ENCODE results near the gene OR7A10. TPM values are rescaled to one million over a fixed set of nuclear protein-coding genes. Genes with fewer than 3 reads are reported as not detected.

The OR7A10 gene
- total RNA-seq, 1 donor: not detected

DNA sequence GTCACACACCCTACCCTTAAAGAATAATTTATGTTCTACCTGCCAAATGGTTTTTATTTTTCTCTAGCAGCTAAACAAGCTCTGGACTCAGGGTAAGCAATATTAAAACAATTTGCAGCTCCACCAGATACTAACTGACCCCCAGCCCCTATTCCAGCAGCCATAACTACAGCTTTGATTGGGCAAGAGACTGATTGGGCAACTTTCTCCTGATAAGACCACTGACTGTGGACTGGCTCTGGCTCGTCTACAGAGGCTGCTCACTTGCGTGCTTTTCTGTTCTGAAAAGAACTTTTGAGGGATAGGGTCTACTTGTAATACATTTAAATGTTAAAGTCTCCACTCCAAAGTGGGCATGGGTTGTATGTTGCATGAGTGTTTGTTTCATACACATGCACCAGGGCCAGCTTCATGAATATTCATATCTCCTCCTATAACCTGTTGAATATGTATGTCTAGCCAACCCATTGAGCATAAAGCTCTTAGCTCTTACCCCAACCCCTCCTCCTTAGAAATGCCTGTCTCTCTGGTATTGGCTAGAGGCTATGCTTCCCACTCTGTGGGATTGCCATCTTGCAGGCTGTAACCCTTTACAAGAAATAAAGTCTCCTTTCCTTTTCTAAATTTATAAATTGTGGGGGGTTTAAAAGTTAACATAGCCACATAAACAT, 33.6 kb downstream of the OR7A10 start:
- Histone ChIP-seq H3K9me3 (ENCODE audit: low read depth, low read length) (no peaks in the 10 kb centered on the region), H3K36me3 (ENCODE audit: insufficient read depth, low read length) (no peaks in the 10 kb centered on the region), H3K27ac (ENCODE audit: low read depth, low read length) (no peak overlapping the region), H4K20me1 (ENCODE audit: insufficient read depth, low read length) (no peaks in the 10 kb centered on the region), H3K27me3 (ENCODE audit: insufficient read depth, low read length) (no peaks in the 10 kb centered on the region), H3K4me2 (ENCODE audit: insufficient read depth, low read length) (no peak overlapping the region), H3K4me1 (ENCODE audit: insufficient read depth, low read length) (no peaks in the 10 kb centered on the region), H2AFZ (ENCODE audit: low read length) (no peak overlapping the region), H3K4me3 (ENCODE audit: insufficient read depth, low read length) (no peak overlapping the region), H3K79me2 (ENCODE audit: insufficient read depth, low read length) (no peaks in the 10 kb centered on the region)
- DNase-seq (ENCODE audit: insufficient read length, low spot score, missing footprints): no peak
- TF ChIP-seq, protein P1, sequence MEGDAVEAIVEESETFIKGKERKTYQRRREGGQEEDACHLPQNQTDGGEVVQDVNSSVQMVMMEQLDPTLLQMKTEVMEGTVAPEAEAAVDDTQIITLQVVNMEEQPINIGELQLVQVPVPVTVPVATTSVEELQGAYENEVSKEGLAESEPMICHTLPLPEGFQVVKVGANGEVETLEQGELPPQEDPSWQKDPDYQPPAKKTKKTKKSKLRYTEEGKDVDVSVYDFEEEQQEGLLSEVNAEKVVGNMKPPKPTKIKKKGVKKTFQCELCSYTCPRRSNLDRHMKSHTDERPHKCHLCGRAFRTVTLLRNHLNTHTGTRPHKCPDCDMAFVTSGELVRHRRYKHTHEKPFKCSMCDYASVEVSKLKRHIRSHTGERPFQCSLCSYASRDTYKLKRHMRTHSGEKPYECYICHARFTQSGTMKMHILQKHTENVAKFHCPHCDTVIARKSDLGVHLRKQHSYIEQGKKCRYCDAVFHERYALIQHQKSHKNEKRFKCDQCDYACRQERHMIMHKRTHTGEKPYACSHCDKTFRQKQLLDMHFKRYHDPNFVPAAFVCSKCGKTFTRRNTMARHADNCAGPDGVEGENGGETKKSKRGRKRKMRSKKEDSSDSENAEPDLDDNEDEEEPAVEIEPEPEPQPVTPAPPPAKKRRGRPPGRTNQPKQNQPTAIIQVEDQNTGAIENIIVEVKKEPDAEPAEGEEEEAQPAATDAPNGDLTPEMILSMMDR (IDR thresholded peaks at IDR 0.05; ENCODE audit: extremely low read depth, low read depth, low read length): no peak

DNA sequence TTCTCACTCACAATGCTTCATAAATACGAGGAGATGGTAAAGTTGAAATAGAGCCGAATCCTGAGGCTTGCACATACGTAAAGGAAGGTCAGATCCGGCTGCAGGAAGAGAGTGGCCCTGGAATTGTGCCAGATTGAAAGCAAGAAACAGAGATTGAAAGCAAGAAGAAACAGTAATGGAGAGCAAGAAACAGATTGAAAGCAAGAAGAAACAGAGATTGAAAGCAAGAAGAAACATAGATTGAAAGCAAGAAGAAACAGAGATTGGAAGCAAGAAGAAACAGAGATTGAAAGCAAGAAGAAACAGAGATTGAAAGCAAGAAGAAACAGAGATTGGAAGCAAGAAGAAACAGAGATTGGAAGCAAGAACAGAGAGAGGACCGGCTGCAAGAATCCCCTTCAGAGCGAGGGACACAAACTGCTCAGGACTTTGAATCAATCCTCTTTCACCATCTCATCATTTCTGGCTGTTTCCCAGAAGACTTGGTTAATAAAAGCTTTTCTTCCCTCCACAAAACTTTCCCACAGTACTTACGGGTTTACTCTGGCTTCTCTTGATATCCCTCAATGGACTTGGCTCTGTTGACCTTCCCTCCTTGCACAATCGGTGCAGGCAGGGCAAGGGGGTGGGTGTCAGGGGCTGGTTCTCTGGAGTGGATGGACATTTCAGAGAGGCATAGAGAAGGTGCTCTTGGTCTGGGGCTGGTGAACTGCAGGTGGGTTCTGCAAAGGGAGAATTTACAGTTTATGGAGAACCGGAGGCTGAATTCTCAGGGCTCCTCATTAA, 39.3 kb downstream of the OR7A10 start:
- no peaks in the 10 kb centered on the region for H3K4me1 ChIP-seq (ENCODE audit: insufficient read depth, low read length)
- no peaks in the 10 kb centered on the region for H4K20me1 ChIP-seq (ENCODE audit: insufficient read depth, low read length)
- H3K4me3 ChIP-seq (ENCODE audit: insufficient read depth, low read length): no peak overlapping the region
- H3K4me2 ChIP-seq (ENCODE audit: insufficient read depth, low read length): peak overlapping the region; percentile 19
- H3K27ac ChIP-seq (ENCODE audit: low read depth, low read length): no peak overlapping the region
- TF ChIP-seq, protein P1 (IDR thresholded peaks at IDR 0.05; ENCODE audit: extremely low read depth, low read depth, low read length): no peak
- no peak for DNase-seq (ENCODE audit: insufficient read length, low spot score, missing footprints)
- H3K79me2 ChIP-seq (ENCODE audit: insufficient read depth, low read length): no peaks in the 10 kb centered on the region
- H3K27me3 ChIP-seq (ENCODE audit: insufficient read depth, low read length): no peaks in the 10 kb centered on the region
- H3K9me3 ChIP-seq (ENCODE audit: low read depth, low read length): no peaks in the 10 kb centered on the region
- no peaks in the 10 kb centered on the region for H3K36me3 ChIP-seq (ENCODE audit: insufficient read depth, low read length)
- H2AFZ ChIP-seq (ENCODE audit: low read length): no peak overlapping the region

DNA sequence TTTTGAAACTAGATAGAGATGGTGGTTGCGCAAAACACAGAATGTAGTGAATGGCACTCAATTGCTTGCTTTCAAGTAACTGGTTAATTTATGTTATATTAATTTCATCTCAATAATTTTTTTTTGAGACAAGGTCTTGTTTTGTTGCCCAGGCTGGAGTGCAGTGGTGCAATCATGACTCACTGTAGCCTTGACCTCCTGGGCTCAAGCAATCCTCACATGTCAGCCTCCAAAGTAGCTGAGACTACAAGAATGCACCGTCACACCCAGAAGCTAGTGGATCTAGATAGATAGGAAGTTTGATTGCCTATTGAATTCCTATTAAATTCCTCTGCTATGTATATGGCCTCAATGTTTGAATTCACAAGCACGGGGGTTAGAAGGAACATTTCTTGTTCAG, 44.0 kb downstream of the OR7A10 start:
- H3K4me2 ChIP-seq (ENCODE audit: insufficient read depth, low read length): no peak overlapping the region
- TF ChIP-seq, protein P1 (IDR thresholded peaks at IDR 0.05; ENCODE audit: extremely low read depth, low read depth, low read length): no peak
- DNase-seq (ENCODE audit: insufficient read length, low spot score, missing footprints): no peak
- no peak overlapping the region for H3K4me3 ChIP-seq (ENCODE audit: insufficient read depth, low read length)
- no peaks in the 10 kb centered on the region for H3K36me3 ChIP-seq (ENCODE audit: insufficient read depth, low read length)
- H3K27me3 ChIP-seq (ENCODE audit: insufficient read depth, low read length): no peaks in the 10 kb centered on the region
- no peaks in the 10 kb centered on the region for H3K79me2 ChIP-seq (ENCODE audit: insufficient read depth, low read length)
- no peaks in the 10 kb centered on the region for H3K4me1 ChIP-seq (ENCODE audit: insufficient read depth, low read length)
- no peaks in the 10 kb centered on the region for H4K20me1 ChIP-seq (ENCODE audit: insufficient read depth, low read length)
- H2AFZ ChIP-seq (ENCODE audit: low read length): no peak overlapping the region
- H3K27ac ChIP-seq (ENCODE audit: low read depth, low read length): no peak overlapping the region
- no peaks in the 10 kb centered on the region for H3K9me3 ChIP-seq (ENCODE audit: low read depth, low read length)

DNA sequence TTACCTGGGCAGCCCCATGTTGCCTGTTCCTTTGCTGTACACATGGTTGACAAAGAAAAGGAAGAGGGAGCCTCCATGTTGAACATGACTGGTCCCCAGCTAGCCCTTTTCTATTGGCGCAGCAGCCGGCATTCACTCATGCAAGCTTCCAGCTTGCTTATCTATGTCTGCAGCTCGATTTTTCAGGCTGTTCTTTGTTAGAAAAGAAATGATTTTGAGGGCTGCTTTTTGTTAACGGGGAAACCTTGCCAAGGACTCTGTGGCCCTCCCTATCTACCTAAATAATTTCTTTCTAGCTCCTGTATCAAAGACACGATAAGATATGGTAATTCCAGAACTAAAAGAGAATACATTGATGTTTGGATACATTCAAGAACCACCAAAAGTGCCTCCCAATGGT, 50.0 kb downstream of the OR7A10 start:
- H3K27ac ChIP-seq (ENCODE audit: low read depth, low read length): no peak overlapping the region
- no peaks in the 10 kb centered on the region for H3K27me3 ChIP-seq (ENCODE audit: insufficient read depth, low read length)
- no peak for DNase-seq (ENCODE audit: insufficient read length, low spot score, missing footprints)
- H3K4me2 ChIP-seq (ENCODE audit: insufficient read depth, low read length): no peak overlapping the region
- TF ChIP-seq, protein P1 (IDR thresholded peaks at IDR 0.05; ENCODE audit: extremely low read depth, low read depth, low read length): no peak
- H4K20me1 ChIP-seq (ENCODE audit: insufficient read depth, low read length): no peaks in the 10 kb centered on the region
- no peak overlapping the region for H2AFZ ChIP-seq (ENCODE audit: low read length)
- no peaks in the 10 kb centered on the region for H3K9me3 ChIP-seq (ENCODE audit: low read depth, low read length)
- no peaks in the 10 kb centered on the region for H3K4me1 ChIP-seq (ENCODE audit: insufficient read depth, low read length)
- no peak overlapping the region for H3K4me3 ChIP-seq (ENCODE audit: insufficient read depth, low read length)
- no peaks in the 10 kb centered on the region for H3K36me3 ChIP-seq (ENCODE audit: insufficient read depth, low read length)
- H3K79me2 ChIP-seq (ENCODE audit: insufficient read depth, low read length): no peaks in the 10 kb centered on the region

Data from osteoblast (primary cell).